ENCODE data around the gene FCF1. TPM values are rescaled to one million over a fixed set of nuclear protein-coding genes. Genes with fewer than 3 reads are reported as not detected.

Gene FCF1
- total RNA-seq, 4 donors from 2014 or later, result 35.4 to 51.2 (median 39.3) TPM

DNA sequence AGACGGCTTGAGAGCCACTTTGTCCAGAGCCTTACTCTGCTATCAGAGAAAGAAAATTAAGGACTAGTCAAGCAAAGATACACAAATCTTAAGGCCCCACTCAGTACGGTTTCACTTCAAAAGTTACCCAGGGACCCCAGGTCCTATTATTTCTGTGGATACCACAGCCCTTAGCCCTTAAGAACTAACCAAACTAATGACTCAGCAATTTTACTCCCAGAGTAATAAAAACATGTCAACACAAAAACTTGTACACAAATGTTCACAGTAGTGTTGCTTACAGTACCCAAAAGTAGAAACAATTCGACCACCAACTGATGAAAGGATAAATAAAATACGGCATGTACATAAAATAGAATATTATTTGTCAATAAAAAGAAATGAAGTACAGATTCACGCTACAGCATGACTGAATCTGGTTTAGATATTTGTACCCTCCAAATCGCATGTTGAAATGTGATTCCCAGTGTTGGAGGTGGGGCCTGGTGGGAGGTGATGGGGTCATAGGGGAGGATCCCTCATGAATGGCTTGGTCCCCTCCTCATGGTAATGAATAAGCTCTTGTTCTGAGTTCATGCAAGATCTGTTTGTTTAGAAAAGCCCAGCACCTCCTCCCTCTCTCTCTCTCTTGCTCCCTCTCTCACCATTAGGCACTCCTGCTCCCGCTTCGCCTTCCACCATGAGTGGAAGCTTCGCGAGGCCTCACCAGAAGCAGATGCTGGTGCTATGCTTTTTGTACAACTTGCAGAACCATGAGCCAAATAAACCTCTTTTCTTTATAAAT lies 30.6 kb upstream of the FCF1 start:
- peaks cover 3% of the 10 kb centered on the region in 2 donors for H3K36me3 ChIP-seq
- H3K4me1 ChIP-seq, result peaks cover 0 to 17% of the 10 kb centered on the region in 2 donors
- DNase-seq, result no peak
- H3K9me3 ChIP-seq, result no peaks in the 10 kb centered on the region
- intact Hi-C loops (cut with DNase I), result no loop called here
- no peaks in the 10 kb centered on the region for H3K27me3 ChIP-seq
- TF ChIP-seq, protein P1, sequence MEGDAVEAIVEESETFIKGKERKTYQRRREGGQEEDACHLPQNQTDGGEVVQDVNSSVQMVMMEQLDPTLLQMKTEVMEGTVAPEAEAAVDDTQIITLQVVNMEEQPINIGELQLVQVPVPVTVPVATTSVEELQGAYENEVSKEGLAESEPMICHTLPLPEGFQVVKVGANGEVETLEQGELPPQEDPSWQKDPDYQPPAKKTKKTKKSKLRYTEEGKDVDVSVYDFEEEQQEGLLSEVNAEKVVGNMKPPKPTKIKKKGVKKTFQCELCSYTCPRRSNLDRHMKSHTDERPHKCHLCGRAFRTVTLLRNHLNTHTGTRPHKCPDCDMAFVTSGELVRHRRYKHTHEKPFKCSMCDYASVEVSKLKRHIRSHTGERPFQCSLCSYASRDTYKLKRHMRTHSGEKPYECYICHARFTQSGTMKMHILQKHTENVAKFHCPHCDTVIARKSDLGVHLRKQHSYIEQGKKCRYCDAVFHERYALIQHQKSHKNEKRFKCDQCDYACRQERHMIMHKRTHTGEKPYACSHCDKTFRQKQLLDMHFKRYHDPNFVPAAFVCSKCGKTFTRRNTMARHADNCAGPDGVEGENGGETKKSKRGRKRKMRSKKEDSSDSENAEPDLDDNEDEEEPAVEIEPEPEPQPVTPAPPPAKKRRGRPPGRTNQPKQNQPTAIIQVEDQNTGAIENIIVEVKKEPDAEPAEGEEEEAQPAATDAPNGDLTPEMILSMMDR (IDR thresholded peaks at IDR 0.05), result no peak
- TF ChIP-seq POLR2A (IDR thresholded peaks at IDR 0.05), result no peak
- H3K4me3 ChIP-seq (replicated peaks in 1 of 3), result no peak overlapping the region
- peak overlapping the region in 1 of 3 donors; percentile 21 for H3K27ac ChIP-seq
- 89 to 92% methylated on average over 10 of the region's 10 CpGs for WGBS, 2 donors

DNA sequence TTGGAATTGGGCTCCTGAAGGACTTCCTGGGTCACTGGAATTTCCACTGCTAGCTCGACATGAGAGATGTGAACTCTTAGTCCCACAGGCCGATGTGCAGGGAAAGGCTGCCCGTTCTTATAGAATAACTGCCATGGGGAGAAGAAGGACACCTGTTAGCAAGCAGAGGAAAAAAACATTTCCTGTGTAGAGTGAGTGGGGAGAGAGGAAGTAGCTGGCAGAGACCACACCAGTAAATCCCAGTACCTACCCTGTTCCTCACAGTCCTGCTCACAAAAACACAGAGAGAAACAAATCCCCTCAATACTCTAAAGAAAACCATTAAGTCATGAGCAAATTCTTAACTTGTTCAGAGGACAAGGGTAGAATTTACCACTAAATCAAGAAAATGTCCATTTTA lies 29.5 kb upstream of the FCF1 start:
- no peak overlapping the region for H3K4me3 ChIP-seq (replicated peaks in 1 of 3)
- TF ChIP-seq, protein P1 (IDR thresholded peaks at IDR 0.05), result no peak
- no peak for TF ChIP-seq POLR2A (IDR thresholded peaks at IDR 0.05)
- H3K36me3 ChIP-seq, result peaks cover 3 to 4% of the 10 kb centered on the region in 2 donors
- H3K4me1 ChIP-seq, result peaks cover 0 to 17% of the 10 kb centered on the region in 2 donors
- peak overlapping the region; percentile 14 to 38 (median 30) for H3K27ac ChIP-seq
- DNase-seq, result no peak
- intact Hi-C loops (cut with DNase I), result no loop called here
- H3K9me3 ChIP-seq, result no peaks in the 10 kb centered on the region
- no peaks in the 10 kb centered on the region for H3K27me3 ChIP-seq
- WGBS, 2 donors, result 72 to 82% methylated on average over 3 of the region's 3 CpGs

DNA sequence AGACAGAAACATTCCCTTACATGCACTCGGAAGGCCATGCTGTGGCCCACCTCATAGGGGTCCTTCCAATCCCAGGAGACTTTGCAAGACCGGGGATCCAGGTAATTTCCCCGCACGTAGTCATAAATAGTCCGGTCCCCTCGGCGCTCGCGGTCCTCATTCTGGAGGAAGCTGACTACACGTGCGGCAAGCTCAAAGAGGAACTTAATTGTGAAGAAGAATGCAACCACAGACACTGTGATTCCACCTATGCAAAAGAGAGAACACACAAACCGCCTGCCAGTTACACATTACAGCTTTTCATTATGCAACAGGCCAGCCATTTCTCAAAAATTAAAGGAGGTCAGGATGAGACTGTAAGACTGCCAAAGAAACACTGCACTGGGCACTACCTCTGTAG lies 28.5 kb upstream of the FCF1 start:
- H3K27me3 ChIP-seq, result no peaks in the 10 kb centered on the region
- no peaks in the 10 kb centered on the region for H3K9me3 ChIP-seq
- H3K4me3 ChIP-seq (replicated peaks in 1 of 3), result no peak overlapping the region
- H3K36me3 ChIP-seq, result peaks cover 3 to 4% of the 10 kb centered on the region in 2 donors
- no peak for TF ChIP-seq POLR2A (IDR thresholded peaks at IDR 0.05)
- H3K27ac ChIP-seq, result peak overlapping the region in 1 of 3 donors; percentile 38
- DNase-seq, result no peak
- intact Hi-C loops (cut with DNase I), result no loop called here
- WGBS, 2 donors, result 94 to 97% methylated on average over 11 to 12 of the region's 12 CpGs
- H3K4me1 ChIP-seq, result peaks cover 0 to 17% of the 10 kb centered on the region in 2 donors

DNA sequence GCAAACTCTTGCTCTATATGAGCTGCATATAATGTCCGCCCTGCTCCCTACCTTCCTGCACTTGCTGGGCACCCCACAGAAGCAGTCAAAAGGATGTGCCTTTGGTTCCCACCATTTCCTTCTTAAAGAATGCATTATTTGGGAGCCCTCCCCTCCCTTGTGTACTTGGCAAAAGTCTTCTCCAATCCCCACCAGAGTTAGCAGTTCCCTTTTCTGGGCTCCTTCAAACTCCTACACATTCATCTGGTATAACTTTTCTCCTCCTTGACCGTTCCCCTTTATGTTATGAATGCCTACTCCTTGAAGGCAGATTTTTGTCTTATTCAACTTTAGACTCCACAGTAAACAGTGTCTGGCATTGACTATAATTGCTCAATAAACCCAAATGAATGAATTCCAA lies 27.9 kb upstream of the FCF1 start:
- Histone ChIP-seq H3K4me3 (replicated peaks in 1 of 3) (no peak overlapping the region), H3K27ac (no peak overlapping the region), H3K9me3 (no peaks in the 10 kb centered on the region), H3K27me3 (no peaks in the 10 kb centered on the region), H3K36me3 (peaks cover 4 to 7% of the 10 kb centered on the region in 2 donors), H3K4me1 (peaks cover 0 to 17% of the 10 kb centered on the region in 2 donors)
- TF ChIP-seq, protein P1 (IDR thresholded peaks at IDR 0.05), result no peak
- no peak for TF ChIP-seq POLR2A (IDR thresholded peaks at IDR 0.05)
- DNase-seq, result no peak
- WGBS, 2 donors, result 96 to 97% methylated on average over 2 of the region's 2 CpGs
- intact Hi-C loops (cut with DNase I), result no loop called here

DNA sequence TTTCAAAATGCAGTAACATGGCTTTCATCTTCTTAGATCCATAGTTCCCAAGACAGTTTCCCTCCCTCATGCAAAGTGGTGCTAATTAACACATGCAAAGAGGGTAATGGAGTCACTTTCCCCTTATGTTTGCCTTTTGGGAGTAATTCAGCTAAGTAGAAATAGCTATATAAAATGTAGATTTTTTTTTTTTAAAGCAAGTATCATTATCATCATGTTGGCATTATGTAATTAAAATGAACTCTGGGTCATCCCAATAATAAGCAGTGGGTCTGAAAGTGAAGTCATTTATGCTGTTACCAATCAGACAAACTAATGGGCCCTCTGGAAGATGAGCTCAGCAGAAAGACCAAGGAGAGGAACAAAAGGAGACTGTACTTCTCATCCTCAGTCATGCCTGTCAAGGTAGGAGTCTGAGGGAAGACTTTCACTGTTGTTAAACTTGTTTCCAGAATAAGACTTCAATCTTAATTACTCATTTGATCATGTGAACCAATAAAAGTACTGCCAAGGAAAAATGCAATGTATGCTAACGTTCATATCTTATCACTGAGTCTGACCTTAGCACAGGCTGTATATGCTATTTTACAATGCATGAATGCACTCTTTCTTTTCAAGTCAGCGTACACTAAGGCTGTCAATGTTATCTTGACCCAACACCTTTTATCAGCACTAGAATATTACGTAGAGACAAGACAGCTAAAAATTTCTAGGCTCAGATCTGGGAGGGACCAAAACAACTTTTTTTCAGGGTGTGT lies 26.8 kb upstream of the FCF1 start:
- Histone ChIP-seq H3K27ac (no peak overlapping the region), H3K27me3 (no peaks in the 10 kb centered on the region), H3K9me3 (no peaks in the 10 kb centered on the region), H3K4me1 (peaks cover 0 to 17% of the 10 kb centered on the region in 2 donors), H3K4me3 (replicated peaks in 1 of 3) (no peak overlapping the region), H3K36me3 (peaks cover 13 to 16% of the 10 kb centered on the region in 2 donors)
- WGBS, 2 donors, result 89 to 90% methylated on average over 3 of the region's 3 CpGs
- TF ChIP-seq POLR2A (IDR thresholded peaks at IDR 0.05), result no peak
- TF ChIP-seq, protein P1 (IDR thresholded peaks at IDR 0.05), result no peak
- intact Hi-C loops (cut with DNase I), result no loop called here
- no peak for DNase-seq
